Natural killer cell (primary cell): Measurements from ENCODE around the gene GTF2H1. TPM values are rescaled to one million over a fixed set of nuclear protein-coding genes. Genes with fewer than 3 reads are reported as not detected.
"Not testable (repeated sequence)": the region's sequence is repeated elsewhere in the genome, so short reads cannot be mapped to it uniquely, and the experiment has no call there.

Source experiments
- ATAC-seq, 3 donors: fragments of 150-1000 bp in 2 of 3; fragments of 200-7000 bp in 1 of 3; cut with Tn5 transposase; 1 replicate in 1 of 3; 2 replicates in 2 of 3; pipeline ENCODE4 v1.10.0; 2021; ENCODE audit warnings: mild to moderate bottlenecking in 2 of 3, moderate library complexity in 2 of 3
- DNase-seq, 2 donors: peaks; one replicate each; pipeline versions ENCODE4 v3.0.0 to v3.0.0-alpha.2; 2013 to 2021; ENCODE audit warnings: mixed read lengths in 1 of 2
- H3K27ac ChIP-seq: one replicate; pipeline ENCODE4 v1.5.1; 2013; ENCODE audit warnings: mild to moderate bottlenecking, low read length
- H3K27me3 ChIP-seq: one replicate; pipeline ENCODE4 v1.6.1; 2013; ENCODE audit warnings: low read length; ENCODE audit not compliant: control insufficient read depth, insufficient read depth
- H3K36me3 ChIP-seq: one replicate; pipeline ENCODE4 v1.6.1; 2013; ENCODE audit warnings: low read length; ENCODE audit not compliant: control insufficient read depth, insufficient read depth
- H3K4me1 ChIP-seq: one replicate; pipeline ENCODE4 v1.6.1; 2013; ENCODE audit warnings: low read length; ENCODE audit not compliant: control insufficient read depth, insufficient read depth
- H3K4me3 ChIP-seq: one replicate; pipeline ENCODE4 v1.5.1; 2013; ENCODE audit warnings: low read length
- H3K9me3 ChIP-seq: one replicate; pipeline ENCODE4 v1.6.1; 2013; ENCODE audit warnings: low read length; ENCODE audit not compliant: control insufficient read depth, insufficient read depth
- H3K27ac Mint-ChIP-seq, 2 donors: one replicate each; pipeline ENCODE4 v1.8.0; 2022; ENCODE audit warnings: mild to moderate bottlenecking in 2 of 2, mixed read lengths in 2 of 2, moderate library complexity in 1 of 2
- H3K27me3 Mint-ChIP-seq, 2 donors: one replicate each; pipeline ENCODE4 v1.8.0; 2022; ENCODE audit warnings: low read depth in 2 of 2, mixed read lengths in 2 of 2
- H3K36me3 Mint-ChIP-seq: one replicate; pipeline ENCODE4 v1.8.0; 2022; ENCODE audit warnings: mixed read lengths
- H3K4me1 Mint-ChIP-seq, 2 donors: one replicate each; pipeline ENCODE4 v1.8.0; 2022; ENCODE audit warnings: mixed read lengths in 2 of 2
- H3K4me3 Mint-ChIP-seq: one replicate; pipeline ENCODE4 v1.8.0; 2022; ENCODE audit warnings: mild to moderate bottlenecking, moderate library complexity, mixed read lengths
- H3K9me3 Mint-ChIP-seq, 2 donors: one replicate each; pipeline ENCODE4 v1.8.0; 2022; ENCODE audit warnings: mixed read lengths in 2 of 2
- CTCF ChIP-seq: fragments of 200-600 bp; IDR thresholded peaks from one replicate; pipeline ENCODE4 v1.8.0; 2022; ENCODE audit warnings: antibody characterized with exemption
- WGBS: methylation state at CpG from one replicate; pipeline ENCODE4 v1.1.7; 2013; ENCODE audit warnings: missing lambda C conversion rate; ENCODE audit not compliant: insufficient coverage; 5-methylcytosine and 5-hydroxymethylcytosine counted together
- intact Hi-C: fragments of 100-400 bp; cut with micrococcal nuclease; formaldehyde crosslinking; loops from one replicate; pipeline ENCODE4 v1.14.2; 2022
- total RNA-seq, 4 donors: library from RNA; stranded (reverse); fragments of 120-200 nt in 1 of 4; gene quantifications; one replicate each; pipeline versions ENCODE4 v1.2.3 to v1.2.4, GENCODE V29; 2013 to 2022

The GTF2H1 gene
- total RNA-seq, 3 donors from 2014 or later (not counting 1 experiment from before 2014, with no cell fraction given), result 18.4 to 31.5 (median 22.4) TPM

- 99% methylated on average over 4 of the region's 4 CpGs for WGBS
Observed at GRCh38 chr11:18404062-18404461, 81.7 kb downstream of the GTF2H1 start.

GRCh38 chr11:18407400-18407799 is 85.0 kb downstream of the GTF2H1 start:
- DNase-seq, H3K27ac Mint-ChIP-seq, H3K27me3 Mint-ChIP-seq, H3K4me1 ChIP-seq, intact Hi-C loops, H3K4me3 ChIP-seq, H3K4me3 Mint-ChIP-seq, ATAC-seq, H3K27ac ChIP-seq, H3K27me3 ChIP-seq, H3K9me3 ChIP-seq, H3K9me3 Mint-ChIP-seq: not testable (repeated sequence)
- H3K36me3 Mint-ChIP-seq, result peaks cover 28% of the 10 kb centered on the region
- peaks cover 56% of the 10 kb centered on the region for H3K36me3 ChIP-seq
- H3K4me1 Mint-ChIP-seq, result peaks cover 4 to 12% of the 10 kb centered on the region in 2 donors
- WGBS, result 100% methylated on average over 3 of the region's 3 CpGs

More at GRCh38 chr11:18404062-18404461, 81.7 kb downstream of the GTF2H1 start:
- Mint-ChIP-seq H3K9me3 (no peaks in the 10 kb centered on the region), H3K27me3 (no peaks in the 10 kb centered on the region), H3K4me1 (peaks cover 0 to 15% of the 10 kb centered on the region in 2 donors), H3K27ac (no peak overlapping the region), H3K36me3 (peaks cover 28% of the 10 kb centered on the region), H3K4me3 (no peak overlapping the region)
- DNase-seq (no peak), ATAC-seq (no peak)
- Histone ChIP-seq H3K9me3 (no peaks in the 10 kb centered on the region), H3K4me3 (no peak overlapping the region), H3K4me1 (no peaks in the 10 kb centered on the region), H3K27ac (no peak overlapping the region), H3K36me3 (peaks cover 84% of the 10 kb centered on the region), H3K27me3 (no peaks in the 10 kb centered on the region)
- no peak for TF ChIP-seq CTCF
- intact Hi-C loops, result no loop called here

GRCh38 chr11:18408558-18409291 is 86.4 kb downstream of the GTF2H1 start:
- H3K4me3 Mint-ChIP-seq, result no peak overlapping the region
- peaks cover 5% of the 10 kb centered on the region for H3K4me1 ChIP-seq
- H3K36me3 ChIP-seq, result peaks cover 42% of the 10 kb centered on the region
- no peaks in the 10 kb centered on the region for H3K27me3 Mint-ChIP-seq
- H3K27me3 ChIP-seq, result no peaks in the 10 kb centered on the region
- peaks cover 4 to 13% of the 10 kb centered on the region in 2 donors for H3K4me1 Mint-ChIP-seq
- no peaks in the 10 kb centered on the region for H3K9me3 ChIP-seq
- H3K27ac ChIP-seq, result no peak overlapping the region
- peaks cover 15% of the 10 kb centered on the region for H3K36me3 Mint-ChIP-seq
- intact Hi-C loops, result no loop called here
- no peak overlapping the region for H3K27ac Mint-ChIP-seq
- no peak for ATAC-seq
- no peak overlapping the region for H3K4me3 ChIP-seq
- no peaks in the 10 kb centered on the region for H3K9me3 Mint-ChIP-seq
- TF ChIP-seq CTCF, result no peak
- 96% methylated on average over 7 of the region's 9 CpGs for WGBS
- no peak for DNase-seq

- 82% methylated on average over 2 of the region's 3 CpGs for WGBS
- Histone ChIP-seq H3K27me3 (peaks cover 2% of the 10 kb centered on the region), H3K36me3 (no peaks in the 10 kb centered on the region), H3K9me3 (no peaks in the 10 kb centered on the region), H3K4me1 (peaks cover 5% of the 10 kb centered on the region), H3K27ac (no peak overlapping the region), H3K4me3 (no peak overlapping the region)
- H3K27me3 Mint-ChIP-seq, result no peaks in the 10 kb centered on the region
- H3K9me3 Mint-ChIP-seq, result no peaks in the 10 kb centered on the region
- no peak for DNase-seq
- no peaks in the 10 kb centered on the region for H3K36me3 Mint-ChIP-seq
- no peak overlapping the region for H3K27ac Mint-ChIP-seq
- intact Hi-C loops, result no loop called here
- peaks cover 4 to 7% of the 10 kb centered on the region in 2 donors for H3K4me1 Mint-ChIP-seq
- no peak for TF ChIP-seq CTCF
- ATAC-seq, result no peak
- H3K4me3 Mint-ChIP-seq, result no peak overlapping the region
Observed at GRCh38 chr11:18416459-18416858, 94.1 kb downstream of the GTF2H1 start.

Other genes with a start within 250 kb of the GTF2H1 start
- gene SAAL1, start 216.5 kb upstream of the GTF2H1 start, total RNA-seq, result 10 to 100 TPM; 27.8 to 32.7 (median 29.5) TPM
- gene MRGPRX3, start 190.0 kb upstream of the GTF2H1 start, total RNA-seq, result not detected
- not detected for gene MRGPRX4, start 149.7 kb upstream of the GTF2H1 start, total RNA-seq
- under 1 TPM in 1 of 3 donors, not detected in 2; 0.54 TPM for gene SAA4, start 85.8 kb upstream of the GTF2H1 start, total RNA-seq
- gene SAA2, start 73.9 kb upstream of the GTF2H1 start, total RNA-seq, result not detected
- not detected for gene SAA1, start 56.3 kb upstream of the GTF2H1 start, total RNA-seq
- gene HPS5, start 427 bp upstream of the GTF2H1 start, total RNA-seq, result 10 to 100 TPM; 11.5 to 14.5 (median 14.0) TPM
- gene LDHA, start 72.0 kb downstream of the GTF2H1 start, total RNA-seq, result 100 to 1,000 TPM; 217 to 275 (median 228) TPM
- gene LDHC, start 89.8 kb downstream of the GTF2H1 start, total RNA-seq, result not detected
- gene LDHAL6A, start 133.3 kb downstream of the GTF2H1 start, total RNA-seq, result under 1 TPM; 0.15 to 0.82 (median 0.72) TPM
- 10 to 100 TPM; 22.7 to 35.2 (median 23.0) TPM for gene TSG101, start 204.4 kb downstream of the GTF2H1 start, total RNA-seq